ENCODE measurements around the gene NDC80.

DNA sequence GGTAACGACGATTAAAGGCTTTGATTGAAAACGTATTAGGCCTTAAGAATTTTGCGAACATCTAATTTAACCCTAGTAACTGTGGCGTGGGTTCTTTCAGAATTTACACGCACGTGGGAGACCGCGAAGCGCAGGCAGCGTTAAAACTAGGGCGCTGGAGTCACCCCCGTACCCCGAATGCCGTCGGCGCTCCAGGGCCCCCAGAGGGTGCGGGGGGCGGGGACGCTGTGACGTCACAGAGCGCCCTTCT lies 83.5 kb downstream of the NDC80 start:
- TF ChIP-seq EZH2 (optimal IDR thresholded peaks at IDR 0.05; ENCODE audit: low read depth, low read length) (no peak), CTCF (IDR thresholded peaks at IDR 0.05; ENCODE audit: low read length) (no peak), EZH2phosphoT487 (IDR thresholded peaks at IDR 0.05; ENCODE audit: low read length) (no peak)
